ENCODE measurements around the gene MCHR1. TPM values are rescaled to one million over a fixed set of nuclear protein-coding genes. Genes with fewer than 3 reads are reported as not detected.

Gene MCHR1
- total and polyA plus RNA-seq, 2 of the 4 experiments (the other 2 are of a cell fraction): 1.4 to 3.2 TPM

DNA sequence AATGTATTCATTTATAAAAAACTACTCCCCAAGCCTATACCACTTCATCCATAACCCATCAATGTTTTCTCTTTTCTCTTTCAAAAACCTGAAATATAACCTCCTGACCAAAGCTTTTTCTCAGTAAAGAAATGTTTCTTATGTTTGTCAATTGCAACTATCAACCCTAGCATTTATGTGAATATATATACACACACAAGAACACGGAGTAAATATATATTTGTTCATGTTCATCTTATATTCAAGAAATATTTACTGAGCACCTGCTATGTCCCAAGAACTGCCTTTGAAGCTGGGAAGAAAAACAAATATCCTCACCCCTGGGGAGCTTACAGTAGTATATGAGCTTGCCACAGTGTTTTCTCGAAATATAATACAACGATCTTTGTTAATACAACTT lies 46.2 kb upstream of the MCHR1 start:
- Histone ChIP-seq H3K18ac (ENCODE audit: low read depth, low read length) (no peak overlapping the region), H4K5ac (ENCODE audit: low read depth, low read length) (no peak overlapping the region), H3K23ac (ENCODE audit: low read depth, low read length) (no peak overlapping the region), H3K56ac (ENCODE audit: extremely low read depth, insufficient read depth, low read length) (no peak overlapping the region), H3K27me3 (ENCODE audit: control insufficient read depth, insufficient read depth, low read length) (no peaks in the 10 kb centered on the region), H2AFZ (replicated peaks; ENCODE audit: low read length, poor library complexity) (no peak overlapping the region), H3K9ac (ENCODE audit: low read depth, low read length) (no peak overlapping the region), H4K20me1 (ENCODE audit: insufficient read depth, low read length) (peaks cover 76% of the 10 kb centered on the region), H2AK9ac (replicated peaks; ENCODE audit: low read depth, low read length, poor library complexity) (no peak overlapping the region), H4K91ac (ENCODE audit: insufficient read depth, low read depth, low read length) (no peak overlapping the region), H3K4me2 (ENCODE audit: low read depth, low read length) (no peak overlapping the region), H2BK5ac (ENCODE audit: low read depth, low read length, poor library complexity, severe bottlenecking) (no peak overlapping the region), H3K4me1 (ENCODE audit: control insufficient read depth, insufficient read depth, low read length) (peaks cover 11% of the 10 kb centered on the region), H3K4me3 (ENCODE audit: insufficient read depth, low read depth, low read length) (no peak overlapping the region), H3K14ac (replicated peaks; ENCODE audit: low read depth, low read length) (no peak overlapping the region), H3K9me1 (ENCODE audit: insufficient read depth, low read length) (peaks cover 27% of the 10 kb centered on the region), H3K27ac (ENCODE audit: insufficient read depth, low read length) (no peak overlapping the region), H3K79me1 (ENCODE audit: low read depth in 1 of 2, low read length in 2 of 2) (peaks cover 7 to 72% of the 10 kb centered on the region in 2 experiments), H4K8ac (ENCODE audit: low read depth in 2 of 2, low read length in 2 of 2) (no peak overlapping the region), H3K9me3 (ENCODE audit: control insufficient read depth, insufficient read depth, low read length) (no peaks in the 10 kb centered on the region), H2BK20ac (ENCODE audit: low read depth, low read length) (no peak overlapping the region), H2BK120ac (ENCODE audit: low read depth, low read length) (no peak overlapping the region), H2AK5ac (ENCODE audit: low read depth, low read length) (no peak overlapping the region), H2BK15ac (ENCODE audit: low read depth, low read length) (no peak overlapping the region), H3K36me3 (ENCODE audit: control insufficient read depth, insufficient read depth, low read length) (peaks cover 2% of the 10 kb centered on the region; the same call in 1 of the 2 replicates), H3K4ac (ENCODE audit: low read depth, low read length) (no peak overlapping the region)
- DNase-seq: no peak
- POLR2A ChIA-PET (ENCODE audit: unreplicated experiment): no interaction called here
- no peak for ATAC-seq (ENCODE audit: low read depth)
- no CpG with 5 or more reads among the region's 3 CpGs for WGBS, 2 experiments (ENCODE audit: extremely low coverage in 2 of 2, insufficient read length in 1 of 2)
- no TSS peak for BruUV-seq (replicated peaks)
- TF ChIP-seq, protein P1, sequence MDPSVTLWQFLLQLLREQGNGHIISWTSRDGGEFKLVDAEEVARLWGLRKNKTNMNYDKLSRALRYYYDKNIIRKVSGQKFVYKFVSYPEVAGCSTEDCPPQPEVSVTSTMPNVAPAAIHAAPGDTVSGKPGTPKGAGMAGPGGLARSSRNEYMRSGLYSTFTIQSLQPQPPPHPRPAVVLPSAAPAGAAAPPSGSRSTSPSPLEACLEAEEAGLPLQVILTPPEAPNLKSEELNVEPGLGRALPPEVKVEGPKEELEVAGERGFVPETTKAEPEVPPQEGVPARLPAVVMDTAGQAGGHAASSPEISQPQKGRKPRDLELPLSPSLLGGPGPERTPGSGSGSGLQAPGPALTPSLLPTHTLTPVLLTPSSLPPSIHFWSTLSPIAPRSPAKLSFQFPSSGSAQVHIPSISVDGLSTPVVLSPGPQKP (IDR thresholded peaks at IDR 0.05; ENCODE audit: borderline replicate concordance, low read depth, low read length): no peak
- TF ChIP-seq CEBPB (IDR thresholded peaks at IDR 0.05; ENCODE audit: low read depth, low read length) (no peak), RFX5 (IDR thresholded peaks at IDR 0.05; ENCODE audit: low read depth, low read length) (no peak), SMC3 (IDR thresholded peaks at IDR 0.05; ENCODE audit: low read depth, low read length) (no peak), BHLHE40 (IDR thresholded peaks at IDR 0.05; ENCODE audit: low read depth, low read length) (no peak), POLR2A (IDR thresholded peaks at IDR 0.05; ENCODE audit: low read depth, low read length) (no peak), RCOR1 (IDR thresholded peaks at IDR 0.05; ENCODE audit: insufficient replicate concordance, low read length) (no peak), FOS (IDR thresholded peaks at IDR 0.05; ENCODE audit: low read depth, low read length) (no peak), RAD21 (IDR thresholded peaks at IDR 0.05; ENCODE audit: low read length) (no peak), MXI1 (IDR thresholded peaks at IDR 0.05; ENCODE audit: borderline replicate concordance, low read depth, low read length) (no peak), CHD1 (IDR thresholded peaks at IDR 0.05; ENCODE audit: low read depth, low read length) (no peak), MAFK (IDR thresholded peaks at IDR 0.05; ENCODE audit: low read depth, low read length) (no peak), MAZ (IDR thresholded peaks at IDR 0.05; ENCODE audit: borderline replicate concordance, low read depth, low read length) (no peak), NFE2L2 (IDR thresholded peaks at IDR 0.05; ENCODE audit: low read depth, low read length) (no peak)
- TF ChIP-seq, protein P2, sequence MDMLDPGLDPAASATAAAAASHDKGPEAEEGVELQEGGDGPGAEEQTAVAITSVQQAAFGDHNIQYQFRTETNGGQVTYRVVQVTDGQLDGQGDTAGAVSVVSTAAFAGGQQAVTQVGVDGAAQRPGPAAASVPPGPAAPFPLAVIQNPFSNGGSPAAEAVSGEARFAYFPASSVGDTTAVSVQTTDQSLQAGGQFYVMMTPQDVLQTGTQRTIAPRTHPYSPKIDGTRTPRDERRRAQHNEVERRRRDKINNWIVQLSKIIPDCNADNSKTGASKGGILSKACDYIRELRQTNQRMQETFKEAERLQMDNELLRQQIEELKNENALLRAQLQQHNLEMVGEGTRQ (IDR thresholded peaks at IDR 0.05; ENCODE audit: low read depth, low read length): no peak
- TF ChIP-seq, protein P3, sequence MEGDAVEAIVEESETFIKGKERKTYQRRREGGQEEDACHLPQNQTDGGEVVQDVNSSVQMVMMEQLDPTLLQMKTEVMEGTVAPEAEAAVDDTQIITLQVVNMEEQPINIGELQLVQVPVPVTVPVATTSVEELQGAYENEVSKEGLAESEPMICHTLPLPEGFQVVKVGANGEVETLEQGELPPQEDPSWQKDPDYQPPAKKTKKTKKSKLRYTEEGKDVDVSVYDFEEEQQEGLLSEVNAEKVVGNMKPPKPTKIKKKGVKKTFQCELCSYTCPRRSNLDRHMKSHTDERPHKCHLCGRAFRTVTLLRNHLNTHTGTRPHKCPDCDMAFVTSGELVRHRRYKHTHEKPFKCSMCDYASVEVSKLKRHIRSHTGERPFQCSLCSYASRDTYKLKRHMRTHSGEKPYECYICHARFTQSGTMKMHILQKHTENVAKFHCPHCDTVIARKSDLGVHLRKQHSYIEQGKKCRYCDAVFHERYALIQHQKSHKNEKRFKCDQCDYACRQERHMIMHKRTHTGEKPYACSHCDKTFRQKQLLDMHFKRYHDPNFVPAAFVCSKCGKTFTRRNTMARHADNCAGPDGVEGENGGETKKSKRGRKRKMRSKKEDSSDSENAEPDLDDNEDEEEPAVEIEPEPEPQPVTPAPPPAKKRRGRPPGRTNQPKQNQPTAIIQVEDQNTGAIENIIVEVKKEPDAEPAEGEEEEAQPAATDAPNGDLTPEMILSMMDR (conservative IDR thresholded peaks at IDR 0.05; ENCODE audit: low read depth, low read length): no peak
- dilution Hi-C loops (cut with HindIII; ENCODE audit: low sequenced_read_pairs, unreplicated experiment) (no loop called here), in situ Hi-C loops (cut with MboI; ENCODE audit: low sequenced_read_pairs) (no loop called here), intact Hi-C loops (cut with micrococcal nuclease) (no loop called here)
- CTCF ChIA-PET: interaction anchor here (0.6 to 1.7 kb wide), 4 partner anchors 9 to 440 kb away, joined by 3 to 8 read pairs (median 4); no protein-coding TSS in a partner anchor
